HG02678 (cell line): ENCODE results near the gene ATG9B.
A peak's percentile ranks its signal among the peaks of the same experiment; 100 is the strongest.
"Not testable (repeated sequence)": the region's sequence is repeated elsewhere in the genome, so short reads cannot be mapped to it uniquely, and the experiment has no call there.

ENCODE experiments used
- ATAC-seq: cut with Tn5 transposase; IDR thresholded peaks from one replicate; pipeline ENCODE4 v1.9.1; 2021; ENCODE audit warnings: mild to moderate bottlenecking, moderate library complexity; ENCODE audit not compliant: unreplicated experiment

ATG9B gene

DNA sequence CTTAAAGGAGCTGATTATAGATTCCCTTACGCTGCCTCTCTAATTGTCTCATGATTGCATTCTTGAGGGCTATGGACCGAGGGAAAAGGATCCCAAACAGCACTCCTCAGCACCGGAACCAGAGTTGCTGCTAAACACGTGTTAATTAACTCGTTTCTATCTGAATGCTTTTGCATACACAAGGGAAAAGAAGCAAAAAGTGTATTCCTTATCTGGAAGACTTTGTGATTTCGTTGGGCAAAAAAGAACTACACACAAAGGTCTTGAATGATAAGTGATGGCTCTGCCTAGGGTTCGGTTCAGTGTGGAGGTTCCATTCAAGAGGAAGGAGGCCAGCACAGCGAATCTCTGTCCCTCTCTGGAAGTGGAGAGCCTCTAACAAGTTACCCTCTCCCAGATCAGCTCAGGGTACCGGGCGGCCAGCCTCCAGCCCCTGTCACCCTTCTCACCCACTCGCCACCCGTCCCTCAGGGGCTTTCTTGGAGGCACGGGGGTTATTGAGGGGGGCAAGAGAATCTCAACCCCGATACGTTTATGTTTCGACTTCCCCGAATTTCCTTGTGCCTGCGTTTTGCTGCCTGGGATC lies 34.6 kb upstream of the ATG9B start:
- no peak for ATAC-seq

- ATAC-seq, result peak; percentile 90
Observed at GRCh38 chr7:151057989-151058780, 33.9 kb upstream of the ATG9B start.

- peak; percentile 13 for ATAC-seq
Observed at GRCh38 chr7:151057506-151057988, 33.3 kb upstream of the ATG9B start, which contains the start of gene CDK5. CDK5 (minus strand) TSS chr7:151057897; CDS start chr7:151057848, 49 bp downstream.

DNA sequence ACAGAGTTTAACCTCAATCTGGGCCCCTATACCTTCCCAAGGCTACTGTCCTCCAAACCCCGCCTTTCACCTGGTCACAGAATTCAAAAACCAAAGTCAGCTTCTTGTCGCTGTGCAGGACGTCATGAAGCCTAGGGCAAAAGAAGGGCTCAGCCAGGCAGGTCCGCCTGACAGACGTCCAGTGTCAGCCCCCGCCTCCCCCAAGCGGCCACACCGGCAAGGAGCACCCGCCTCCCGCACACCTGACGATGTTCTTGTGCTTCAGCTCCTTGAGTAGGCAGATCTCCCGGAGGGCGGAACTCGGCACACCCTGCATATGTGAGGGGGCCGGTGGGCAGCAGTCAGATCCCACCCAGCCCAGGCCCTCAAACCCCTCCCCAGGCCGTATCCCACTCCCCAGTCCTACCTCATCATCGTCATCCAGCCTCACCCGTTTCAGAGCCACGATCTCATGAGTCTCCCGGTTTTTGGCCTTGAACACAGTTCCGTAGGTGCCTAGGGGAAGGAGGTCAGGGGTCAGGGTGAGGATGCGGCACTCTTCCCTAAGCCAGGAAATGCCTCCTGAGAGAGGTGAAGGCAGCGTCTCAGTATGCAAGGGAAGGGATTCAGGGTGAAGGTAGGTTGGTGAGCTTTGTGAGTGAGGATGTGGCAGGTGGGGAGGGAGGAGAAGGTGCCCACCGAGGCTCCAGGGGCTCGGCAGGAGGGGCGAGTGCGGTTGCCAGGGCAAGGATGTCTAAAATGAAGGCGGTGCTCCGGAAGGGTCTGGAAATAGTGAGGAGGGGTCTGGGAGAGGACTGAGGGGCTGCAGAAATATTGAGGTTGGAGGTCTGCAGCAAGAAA lies 32.6 kb upstream of the ATG9B start:
- ATAC-seq, result no peak

DNA sequence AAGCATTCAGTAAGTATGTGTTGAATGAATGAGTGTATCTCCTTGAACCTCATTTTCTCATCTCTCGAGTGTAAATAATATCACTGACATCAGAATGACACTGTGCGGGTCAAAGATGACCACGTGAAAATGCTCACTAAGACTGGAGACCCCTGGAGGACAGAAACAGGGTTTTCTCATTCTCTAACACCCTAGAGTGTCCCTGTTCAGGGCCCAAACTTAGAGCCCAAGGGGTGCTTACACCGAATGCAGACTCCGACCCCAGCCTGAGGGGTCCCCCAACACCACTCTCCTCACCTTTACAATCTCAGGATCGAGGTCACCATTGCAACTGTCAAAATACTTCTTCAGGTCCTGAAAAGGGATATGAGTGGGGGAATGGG lies 32.0 kb upstream of the ATG9B start:
- no peak for ATAC-seq

DNA sequence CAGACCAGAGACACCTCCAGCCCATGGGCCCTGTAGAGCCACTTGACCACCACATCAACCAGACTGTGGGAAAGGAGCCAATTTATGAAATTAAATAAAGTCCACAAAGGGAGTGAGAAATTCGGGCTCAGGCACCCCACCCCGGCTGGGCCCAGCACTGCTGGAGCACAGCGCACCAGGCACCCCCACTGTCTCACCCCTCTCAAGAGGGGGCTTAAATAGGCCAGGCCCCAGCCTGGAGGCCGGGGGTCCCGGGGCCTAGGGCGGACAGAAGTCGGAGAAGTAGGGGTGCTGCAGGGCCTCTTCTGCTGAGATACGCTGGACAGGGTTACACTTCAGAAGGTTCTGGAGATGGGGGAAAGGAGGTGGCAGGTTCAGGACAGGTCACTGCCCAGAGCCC lies 29.5 kb upstream of the ATG9B start:
- no peak for ATAC-seq

DNA sequence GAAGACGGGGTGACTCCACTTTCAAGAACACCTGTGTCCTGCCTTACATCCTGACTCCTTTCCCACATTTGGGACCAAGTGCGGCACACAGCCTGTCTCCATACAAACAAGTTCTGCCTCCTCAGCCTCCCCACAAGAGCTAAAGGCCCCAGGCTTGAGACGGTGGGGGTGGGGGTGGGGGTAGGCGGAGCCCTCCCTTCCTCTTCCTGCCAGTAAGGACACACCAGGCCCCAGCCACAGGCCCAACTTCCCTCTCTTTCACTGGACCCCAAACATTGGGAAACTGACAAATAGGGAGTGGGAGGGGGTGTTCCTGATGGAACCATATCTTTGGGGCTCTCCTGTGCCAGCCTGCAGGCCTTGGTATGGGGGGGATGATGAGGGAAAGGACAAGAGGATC lies 28.8 kb upstream of the ATG9B start:
- no peak for ATAC-seq

- peak; percentile 39 for ATAC-seq
Observed at GRCh38 chr7:151051108-151051507, 26.8 kb upstream of the ATG9B start.

GRCh38 chr7:151048911-151049463 lies 24.7 kb upstream of the ATG9B start:
- ATAC-seq, result no peak

GRCh38 chr7:151047976-151048815 lies 23.9 kb upstream of the ATG9B start, which contains the start of gene ASIC3:
ASIC3 (plus strand) TSS chr7:151048531; CDS start chr7:151048886, 355 bp downstream.
- no peak for ATAC-seq

- ATAC-seq, result no peak
Observed at GRCh38 chr7:151046603-151047573, 22.6 kb upstream of the ATG9B start.

GRCh38 chr7:151045967-151046366 lies 21.7 kb upstream of the ATG9B start:
- ATAC-seq, result no peak

DNA sequence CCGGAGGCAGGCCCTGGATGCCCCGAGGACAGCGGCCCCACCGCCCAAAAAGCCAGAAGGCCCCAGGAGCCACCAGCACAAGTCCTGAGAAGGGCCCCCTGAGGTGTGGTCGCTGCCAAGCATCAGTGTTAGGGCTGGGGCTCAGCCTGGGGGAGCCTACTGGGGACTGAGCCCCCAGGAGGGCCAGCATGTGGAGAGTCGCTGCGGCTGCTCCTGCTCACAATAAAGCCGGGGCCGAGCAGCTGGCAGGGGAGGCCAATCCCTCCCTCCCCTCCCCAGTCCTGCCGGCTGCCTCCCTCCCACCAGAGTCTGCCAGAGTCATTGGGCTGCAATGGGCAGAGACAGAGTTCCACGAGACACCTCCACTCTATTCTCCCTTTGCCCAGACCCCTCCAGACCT lies 21.0 kb upstream of the ATG9B start:
- ATAC-seq, result no peak

GRCh38 chr7:151043959-151044358 lies 19.7 kb upstream of the ATG9B start:
- no peak for ATAC-seq

DNA sequence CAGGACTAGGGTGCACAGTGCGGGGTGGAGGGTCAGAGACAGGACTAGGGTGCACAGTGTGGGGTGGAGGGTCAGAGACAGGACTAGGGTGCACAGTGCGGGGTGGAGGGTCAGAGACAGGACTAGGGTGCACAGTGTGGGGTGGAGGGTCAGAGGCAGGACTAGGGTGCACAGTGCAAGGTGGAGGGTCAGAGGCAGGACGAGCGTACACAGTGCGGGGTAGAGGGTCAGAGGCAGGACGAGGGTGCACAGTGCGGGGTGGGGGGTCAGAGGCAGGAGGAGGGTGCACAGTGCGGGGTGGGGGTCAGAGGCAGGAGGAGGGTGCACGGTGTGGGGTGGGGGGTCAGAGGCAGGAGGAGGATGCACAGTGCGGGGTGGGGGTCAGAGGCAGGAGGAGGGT lies 19.2 kb upstream of the ATG9B start:
- not testable (repeated sequence) for ATAC-seq

DNA sequence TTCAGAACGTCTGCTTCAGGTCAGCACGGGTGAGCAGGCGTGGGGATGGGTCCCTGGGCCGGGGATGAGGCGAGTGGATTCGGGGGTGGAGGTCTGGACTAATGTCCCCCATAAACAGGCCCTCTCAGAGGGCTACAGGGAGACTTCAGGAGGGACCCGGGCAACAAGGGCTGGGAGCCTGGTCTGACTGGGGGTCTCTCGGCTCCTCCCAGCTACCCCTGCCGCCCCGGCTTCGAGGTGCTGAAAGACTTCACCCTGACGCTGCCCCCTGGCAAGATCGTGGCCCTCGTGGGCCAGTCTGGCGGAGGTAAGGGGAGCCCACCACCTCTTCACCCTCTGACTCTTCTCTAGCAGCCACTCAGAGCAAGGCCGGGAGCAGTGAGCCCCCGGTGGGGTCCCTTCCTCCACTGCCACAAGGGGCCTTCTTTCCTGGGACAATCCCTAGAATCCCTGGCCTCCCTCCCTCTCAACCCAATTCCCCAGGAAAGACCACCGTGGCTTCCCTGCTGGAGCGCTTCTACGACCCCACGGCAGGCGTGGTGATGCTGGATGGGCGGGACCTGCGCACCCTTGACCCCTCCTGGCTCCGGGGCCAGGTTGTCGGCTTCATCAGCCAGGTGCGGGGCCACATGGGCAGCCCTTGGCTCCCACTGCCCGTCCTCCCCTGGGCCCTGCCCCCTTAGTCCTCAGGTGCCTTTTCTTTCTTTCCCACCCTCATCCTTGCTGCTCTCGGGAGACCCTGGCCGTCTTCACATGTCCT lies 16.5 kb upstream of the ATG9B start:
- ATAC-seq, result no peak

DNA sequence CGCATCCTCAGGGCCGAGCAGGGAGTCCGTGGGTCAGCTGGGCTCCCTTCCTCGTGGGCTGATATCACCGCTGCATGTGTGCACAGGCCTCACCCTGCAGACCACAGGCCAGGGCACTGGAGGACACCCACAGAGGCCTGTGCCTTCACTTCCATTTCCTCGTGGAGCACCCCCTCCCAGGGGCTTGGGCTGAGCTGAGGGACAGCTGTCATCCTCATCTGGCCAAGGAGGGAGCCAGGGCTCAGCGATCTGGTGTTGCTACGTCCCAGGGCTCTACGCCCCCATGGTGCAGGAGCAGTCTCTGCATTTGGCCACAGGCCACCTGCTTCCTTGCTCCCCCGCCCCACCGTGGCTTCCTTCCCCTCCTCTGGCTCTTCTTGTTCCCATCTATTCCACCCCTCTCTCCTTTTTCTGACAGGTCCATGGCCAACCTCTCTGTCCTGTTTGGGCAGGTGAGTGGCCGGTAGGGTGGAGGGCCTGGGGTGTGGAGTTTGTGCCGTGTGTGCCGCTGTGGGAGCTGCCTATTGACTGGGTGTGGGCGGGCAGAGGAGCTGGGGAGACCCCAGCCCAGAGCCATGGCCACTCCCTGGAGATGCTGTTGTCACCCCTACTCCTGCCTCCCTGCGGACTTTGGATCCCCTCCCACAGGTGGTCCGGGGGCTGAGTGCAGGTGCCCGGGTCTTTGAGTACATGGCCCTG lies 15.7 kb upstream of the ATG9B start:
- ATAC-seq, result no peak
